Activated naive CD4-positive, alpha-beta T cell treated with anti-CD3 and anti-CD28 coated beads for 36 hours (primary cell): ENCODE measurements around the gene C1QTNF12. TPM values are rescaled to one million over a fixed set of nuclear protein-coding genes. Genes with fewer than 3 reads are reported as not detected.
A peak's percentile ranks its signal among the peaks of the same experiment; 100 is the strongest.
"Not testable (repeated sequence)": the region's sequence is repeated elsewhere in the genome, so short reads cannot be mapped to it uniquely, and the experiment has no call there.

ENCODE experiments used
- CTCF ChIA-PET: fragments of 350-600 bp; sonication (Branson Sonifier 250); formaldehyde crosslinking; loops from one replicate; lab custom pipeline; 2021; ENCODE audit warnings: antibody characterized with exemption; lab: Charles Lee
- DNase-seq: peaks from one replicate; pipeline ENCODE4 v3.0.0-alpha.2; 2020
- H3K27ac Mint-ChIP-seq: one replicate; pipeline ENCODE4 v1.8.0; 2021; ENCODE audit warnings: mild to moderate bottlenecking, mixed read lengths
- H3K27me3 Mint-ChIP-seq: one replicate; pipeline ENCODE4 v1.8.0; 2021; ENCODE audit warnings: low read depth, mixed read lengths
- H3K36me3 Mint-ChIP-seq: one replicate; pipeline ENCODE4 v1.8.0; 2021; ENCODE audit warnings: low read depth, mixed read lengths
- H3K4me1 Mint-ChIP-seq: one replicate; pipeline ENCODE4 v1.8.0; 2021; ENCODE audit warnings: low read depth, mixed read lengths
- H3K4me3 Mint-ChIP-seq: one replicate; pipeline ENCODE4 v1.8.0; 2021; ENCODE audit warnings: mild to moderate bottlenecking, moderate library complexity, mixed read lengths
- H3K9me3 Mint-ChIP-seq: one replicate; pipeline ENCODE4 v1.8.0; 2021; ENCODE audit warnings: mixed read lengths
- intact Hi-C: fragments of 100-400 bp; cut with micrococcal nuclease; formaldehyde crosslinking; loops from one replicate; pipeline ENCODE4 v1.15.1; 2023
- total RNA-seq, 2 experiments: library from RNA; stranded (reverse); gene quantifications; one replicate each; pipeline ENCODE4 v1.2.3, GENCODE V29; 2021

The C1QTNF12 gene
- total RNA-seq, 2 experiments from 2014 or later, result 6.0 to 7.8 TPM

DNA sequence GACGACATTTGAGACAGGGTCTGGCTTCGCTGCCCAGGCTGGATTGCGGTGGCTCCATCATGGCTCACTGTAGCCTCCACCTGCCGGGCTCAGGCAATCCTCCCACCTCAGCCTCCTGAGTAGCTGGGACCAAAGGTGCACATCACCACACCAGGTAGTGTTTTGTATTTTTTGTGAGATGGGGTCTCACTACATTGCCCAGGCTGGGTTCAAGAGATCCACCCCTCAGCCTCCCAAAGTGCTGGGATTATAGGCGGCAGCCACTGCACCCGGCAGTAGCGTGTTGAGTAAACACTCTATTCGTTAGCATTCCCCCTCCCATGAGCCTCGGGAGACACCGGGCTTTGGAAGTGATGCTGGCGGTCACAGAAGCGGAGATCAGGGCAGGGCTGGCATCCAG lies 6.8 kb upstream of the C1QTNF12 start:
- intact Hi-C loops, result no loop called here
- Mint-ChIP-seq H3K27ac (peak overlapping the region; percentile 32), H3K4me1 (peaks cover 22% of the 10 kb centered on the region), H3K4me3 (no peak overlapping the region), H3K27me3 (no peaks in the 10 kb centered on the region), H3K36me3 (peaks cover 15% of the 10 kb centered on the region), H3K9me3 (no peaks in the 10 kb centered on the region)
- DNase-seq, result no peak
- CTCF ChIA-PET, result no interaction called here

- intact Hi-C loops, result loop anchor here (1.0 to 2.0 kb wide), 4 partner anchors 20 to 218 kb away; partner anchors contain the start of gene C1orf159
- H3K27ac Mint-ChIP-seq, result peak overlapping the region; percentile 85
- H3K4me3 Mint-ChIP-seq, result peak overlapping the region; percentile 10
- H3K27me3 Mint-ChIP-seq, result peaks cover 2% of the 10 kb centered on the region
- DNase-seq, result peak; percentile 91
- peaks cover 22% of the 10 kb centered on the region for H3K4me1 Mint-ChIP-seq
- CTCF ChIA-PET, result interaction anchor here (0.7 to 2.5 kb wide), 8 partner anchors 9 to 267 kb away, joined by 3 to 43 read pairs (median 4); no protein-coding TSS in a partner anchor
- H3K36me3 Mint-ChIP-seq, result peaks cover 6% of the 10 kb centered on the region
- no peaks in the 10 kb centered on the region for H3K9me3 Mint-ChIP-seq
Measured at GRCh38 chr1:1250786-1251284, 4.3 kb upstream of the C1QTNF12 start.

- H3K27ac Mint-ChIP-seq, H3K9me3 Mint-ChIP-seq, DNase-seq, CTCF ChIA-PET, H3K36me3 Mint-ChIP-seq, intact Hi-C loops, H3K4me3 Mint-ChIP-seq, H3K27me3 Mint-ChIP-seq: not testable (repeated sequence)
- peaks cover 22% of the 10 kb centered on the region for H3K4me1 Mint-ChIP-seq
Measured at GRCh38 chr1:1248009-1248913, 1.7 kb upstream of the C1QTNF12 start.

GRCh38 chr1:1247341-1247913 lies 905 bp upstream of the C1QTNF12 start:
- CTCF ChIA-PET, result no interaction called here

GRCh38 chr1:1245817-1246576 lies 525 bp downstream of the C1QTNF12 start:
- H3K4me1 Mint-ChIP-seq, result peaks cover 15% of the 10 kb centered on the region
- H3K9me3 Mint-ChIP-seq, result no peaks in the 10 kb centered on the region
- H3K27me3 Mint-ChIP-seq, result peaks cover 2% of the 10 kb centered on the region
- CTCF ChIA-PET, result no interaction called here
- peaks cover under 1% of the 10 kb centered on the region for H3K36me3 Mint-ChIP-seq
- DNase-seq, result no peak
- H3K4me3 Mint-ChIP-seq, result no peak overlapping the region
- intact Hi-C loops, result no loop called here
- no peak overlapping the region for H3K27ac Mint-ChIP-seq

More at GRCh38 chr1:1247341-1247913, 905 bp upstream of the C1QTNF12 start:
- no peak overlapping the region for H3K27ac Mint-ChIP-seq
- peaks cover 20% of the 10 kb centered on the region for H3K4me1 Mint-ChIP-seq
- DNase-seq, result no peak
- intact Hi-C loops, result no loop called here
- H3K9me3 Mint-ChIP-seq, result no peaks in the 10 kb centered on the region
- peaks cover 2% of the 10 kb centered on the region for H3K27me3 Mint-ChIP-seq
- H3K4me3 Mint-ChIP-seq, result no peak overlapping the region
- H3K36me3 Mint-ChIP-seq, result peaks cover 2% of the 10 kb centered on the region

GRCh38 chr1:1245178-1245816 lies 1.2 kb downstream of the C1QTNF12 start:
- Mint-ChIP-seq H3K27ac (no peak overlapping the region), H3K9me3 (no peaks in the 10 kb centered on the region), H3K4me3 (no peak overlapping the region), H3K4me1 (peaks cover 8% of the 10 kb centered on the region), H3K27me3 (peaks cover 5% of the 10 kb centered on the region), H3K36me3 (no peaks in the 10 kb centered on the region)
- intact Hi-C loops, result no loop called here
- CTCF ChIA-PET, result no interaction called here
- no peak for DNase-seq

DNA sequence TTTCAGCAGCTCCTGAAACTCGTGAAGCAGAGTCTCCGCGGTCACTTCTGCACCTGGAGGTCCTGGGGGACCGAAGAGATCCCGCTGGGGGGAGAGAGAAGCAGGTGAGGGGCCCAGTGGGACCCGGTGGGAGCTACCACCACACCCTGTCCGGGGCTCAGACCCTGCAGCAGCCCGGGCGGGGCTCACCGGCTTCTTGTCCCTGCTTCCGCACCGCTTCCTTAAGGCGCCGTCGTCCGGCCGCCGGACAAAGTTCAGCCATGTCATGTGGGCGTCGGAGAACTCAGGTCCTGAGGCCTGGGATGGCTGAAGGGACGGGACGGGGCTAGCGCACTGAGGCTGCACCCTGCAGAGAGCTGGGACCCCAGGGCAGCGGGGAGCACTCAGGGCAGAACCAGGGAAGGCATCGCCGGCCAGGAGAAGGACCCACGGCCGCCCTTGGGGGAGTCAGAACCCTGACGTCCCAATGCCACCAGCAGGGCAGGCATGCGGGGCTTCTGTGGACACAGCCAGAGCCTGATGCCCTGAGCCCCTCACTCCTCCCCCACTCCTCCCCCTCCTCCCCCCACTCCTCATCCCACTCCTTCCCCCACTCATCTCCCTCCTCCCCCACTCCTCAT lies 2.2 kb downstream of the C1QTNF12 start:
- CTCF ChIA-PET, result no interaction called here
- no peak overlapping the region for H3K4me3 Mint-ChIP-seq
- DNase-seq, result no peak
- H3K36me3 Mint-ChIP-seq, result no peaks in the 10 kb centered on the region
- H3K4me1 Mint-ChIP-seq, result no peaks in the 10 kb centered on the region
- intact Hi-C loops, result no loop called here
- no peaks in the 10 kb centered on the region for H3K9me3 Mint-ChIP-seq
- peaks cover 5% of the 10 kb centered on the region for H3K27me3 Mint-ChIP-seq
- no peak overlapping the region for H3K27ac Mint-ChIP-seq

DNA sequence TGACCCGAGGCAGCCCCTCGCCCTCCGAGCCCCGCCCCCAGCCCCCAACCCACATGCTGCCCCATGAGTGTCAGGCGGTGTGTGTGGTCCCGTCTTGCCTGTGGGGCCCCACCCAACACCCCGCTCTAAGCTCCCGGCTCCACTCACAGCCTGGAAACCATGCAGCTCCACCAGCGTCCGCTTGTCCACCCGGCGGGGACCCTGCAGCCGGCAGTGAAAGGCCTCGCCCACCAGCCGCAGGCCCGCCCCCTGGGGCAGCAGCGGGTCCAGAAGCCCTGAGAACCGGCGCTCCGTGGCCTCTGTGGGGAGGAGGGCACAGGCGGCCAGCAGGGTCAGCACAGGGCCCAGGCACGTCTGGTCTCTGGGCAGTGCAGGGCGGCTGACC lies 2.7 kb downstream of the C1QTNF12 start:
- intact Hi-C loops, result no loop called here
- no peaks in the 10 kb centered on the region for H3K36me3 Mint-ChIP-seq
- no peaks in the 10 kb centered on the region for H3K4me1 Mint-ChIP-seq
- H3K4me3 Mint-ChIP-seq, result no peak overlapping the region
- DNase-seq, result no peak
- H3K27me3 Mint-ChIP-seq, result peaks cover 5% of the 10 kb centered on the region
- no peaks in the 10 kb centered on the region for H3K9me3 Mint-ChIP-seq
- CTCF ChIA-PET, result no interaction called here
- H3K27ac Mint-ChIP-seq, result no peak overlapping the region

- no peak overlapping the region for H3K4me3 Mint-ChIP-seq
- no peaks in the 10 kb centered on the region for H3K36me3 Mint-ChIP-seq
- CTCF ChIA-PET, result no interaction called here
- intact Hi-C loops, result no loop called here
- no peaks in the 10 kb centered on the region for H3K9me3 Mint-ChIP-seq
- peaks cover 5% of the 10 kb centered on the region for H3K27me3 Mint-ChIP-seq
- no peak overlapping the region for H3K27ac Mint-ChIP-seq
- H3K4me1 Mint-ChIP-seq, result no peaks in the 10 kb centered on the region
- no peak for DNase-seq
Measured at GRCh38 chr1:1243266-1243660, 3.3 kb downstream of the C1QTNF12 start.

- intact Hi-C loops, result no loop called here
- Mint-ChIP-seq H3K4me3 (no peak overlapping the region), H3K4me1 (no peaks in the 10 kb centered on the region), H3K27ac (no peak overlapping the region), H3K27me3 (peaks cover 5% of the 10 kb centered on the region), H3K9me3 (no peaks in the 10 kb centered on the region), H3K36me3 (no peaks in the 10 kb centered on the region)
- CTCF ChIA-PET, result interaction anchor here (0.8 to 1.2 kb wide), 2 partner anchors 8 to 120 kb away, joined by 3 to 4 read pairs; no protein-coding TSS in a partner anchor
- DNase-seq, result no peak
Measured at GRCh38 chr1:1242461-1243265, 3.9 kb downstream of the C1QTNF12 start.
